NOMO-1 treated with dmso at 0.1 percent for 144 hours (cell line): ENCODE measurements around the gene DPY19L1.
"Not testable (repeated sequence)": the region's sequence is repeated elsewhere in the genome, so short reads cannot be mapped to it uniquely, and the experiment has no call there.

Experiments used
- DNase-seq: peaks from one replicate; lab custom pipeline; 2025; ENCODE audit not compliant: unreplicated experiment; lab: John Stamatoyannopoulos, UW

The DPY19L1 gene

GRCh38 chr7:34928052-34928451, 109.2 kb downstream of the DPY19L1 start:
- no peak for DNase-seq

GRCh38 chr7:34920470-34920869, 116.8 kb downstream of the DPY19L1 start:
- DNase-seq = not testable (repeated sequence)

- DNase-seq = not testable (repeated sequence)
Observed at GRCh38 chr7:34919038-34919437, 118.2 kb downstream of the DPY19L1 start.

GRCh38 chr7:34918198-34918861, 119.0 kb downstream of the DPY19L1 start:
- not testable (repeated sequence) for DNase-seq

GRCh38 chr7:34917515-34917914, 119.8 kb downstream of the DPY19L1 start:
- not testable (repeated sequence) for DNase-seq

- no peak for DNase-seq
Observed at GRCh38 chr7:34916267-34916666, 121.0 kb downstream of the DPY19L1 start.

GRCh38 chr7:34912236-34912635, 125.0 kb downstream of the DPY19L1 start:
- no peak for DNase-seq

- not testable (repeated sequence) for DNase-seq
Observed at GRCh38 chr7:34906266-34906850, 130.9 kb downstream of the DPY19L1 start.

- no peak for DNase-seq
Observed at GRCh38 chr7:34904987-34905386, 132.3 kb downstream of the DPY19L1 start.

GRCh38 chr7:34903921-34904320, 133.4 kb downstream of the DPY19L1 start:
- DNase-seq = not testable (repeated sequence)

- no peak for DNase-seq
Observed at GRCh38 chr7:34902182-34902581, 135.1 kb downstream of the DPY19L1 start.

- DNase-seq = no peak
Observed at GRCh38 chr7:34900891-34901513, 136.3 kb downstream of the DPY19L1 start.

GRCh38 chr7:34895202-34895601, 142.1 kb downstream of the DPY19L1 start:
- no peak for DNase-seq

- no peak for DNase-seq
Observed at GRCh38 chr7:34889951-34890350, 147.3 kb downstream of the DPY19L1 start.

- DNase-seq = no peak
Observed at GRCh38 chr7:34886856-34887255, 150.4 kb downstream of the DPY19L1 start.

GRCh38 chr7:34883855-34884254, 153.4 kb downstream of the DPY19L1 start:
- DNase-seq = not testable (repeated sequence)

GRCh38 chr7:34879871-34880270, 157.4 kb downstream of the DPY19L1 start:
- no peak for DNase-seq

- not testable (repeated sequence) for DNase-seq
Observed at GRCh38 chr7:34878944-34879735, 158.1 kb downstream of the DPY19L1 start.
